NCI-H446 (cell line): ENCODE results near the gene POU2F1.
"Not testable (repeated sequence)": the region's sequence is repeated elsewhere in the genome, so short reads cannot be mapped to it uniquely, and the experiment has no call there.

ENCODE experiments used
- DNase-seq, 2 experiments: peaks; one replicate each; lab custom pipeline; 2025; lab: John Stamatoyannopoulos, UW

POU2F1 gene

DNA sequence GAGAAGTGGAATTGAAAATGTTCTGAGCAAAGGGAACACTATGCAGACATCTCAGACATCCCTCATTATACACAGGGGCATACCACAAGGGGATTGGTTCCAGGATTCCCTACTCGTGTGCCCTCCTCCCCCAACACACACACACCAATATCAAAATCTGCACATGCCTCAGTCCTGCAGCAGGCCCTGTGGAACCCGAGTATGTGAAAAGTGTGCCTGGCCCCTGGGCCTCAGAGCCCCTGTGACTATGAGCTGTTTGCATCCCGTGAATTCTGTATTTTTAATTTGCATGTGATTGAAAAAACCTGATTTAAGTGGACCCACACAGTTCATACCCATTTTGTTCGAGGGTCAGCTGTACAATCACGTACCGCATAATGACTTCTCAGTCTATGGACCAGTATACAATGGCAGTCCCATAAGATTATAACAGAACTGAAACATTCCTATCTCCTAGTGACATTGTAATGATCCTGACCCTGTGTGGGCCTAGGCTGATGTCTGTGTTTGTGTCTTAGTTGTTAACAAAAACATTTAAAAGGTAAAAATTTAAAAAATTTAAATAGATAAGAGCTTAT, 11.3 kb downstream of the POU2F1 start:
- no peak for DNase-seq

DNA sequence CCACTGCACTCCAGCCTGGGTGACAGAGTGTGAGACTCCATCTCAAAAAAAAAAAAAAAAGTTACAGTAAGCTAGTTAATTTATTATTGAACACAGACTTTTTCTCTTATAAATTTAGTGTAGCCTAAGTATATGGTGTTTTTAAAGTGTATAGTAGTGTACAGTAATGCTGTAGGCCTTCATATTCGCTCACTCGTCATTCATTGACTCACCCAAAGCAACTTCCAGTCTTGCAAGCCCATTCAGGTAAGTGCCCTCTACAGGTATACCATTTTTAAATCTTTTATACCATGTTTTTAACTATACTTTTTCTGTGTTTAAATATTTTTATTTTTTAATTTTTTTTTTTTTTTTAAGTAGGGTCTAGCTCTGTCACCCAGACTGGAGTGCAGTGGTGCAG, 12.1 kb downstream of the POU2F1 start:
- no peak for DNase-seq

DNA sequence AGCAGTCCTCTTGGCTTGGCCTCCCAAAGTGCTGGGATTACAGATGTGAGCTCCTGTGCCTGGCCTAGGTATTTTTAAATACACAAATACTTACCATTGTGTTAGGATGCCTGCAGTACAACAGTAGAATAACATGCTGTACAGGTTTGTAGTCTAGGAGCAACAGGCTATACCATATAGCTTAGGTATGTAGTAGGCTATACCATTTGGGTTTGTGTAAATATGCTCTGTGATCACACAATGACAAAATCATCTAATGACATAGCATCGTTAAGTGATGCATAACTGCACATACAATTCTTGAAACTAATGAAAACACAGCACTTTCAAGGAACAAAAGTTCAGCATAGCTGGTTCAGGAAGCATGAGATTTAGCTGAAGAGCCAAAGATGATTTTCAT, 12.7 kb downstream of the POU2F1 start:
- no peak for DNase-seq

DNA sequence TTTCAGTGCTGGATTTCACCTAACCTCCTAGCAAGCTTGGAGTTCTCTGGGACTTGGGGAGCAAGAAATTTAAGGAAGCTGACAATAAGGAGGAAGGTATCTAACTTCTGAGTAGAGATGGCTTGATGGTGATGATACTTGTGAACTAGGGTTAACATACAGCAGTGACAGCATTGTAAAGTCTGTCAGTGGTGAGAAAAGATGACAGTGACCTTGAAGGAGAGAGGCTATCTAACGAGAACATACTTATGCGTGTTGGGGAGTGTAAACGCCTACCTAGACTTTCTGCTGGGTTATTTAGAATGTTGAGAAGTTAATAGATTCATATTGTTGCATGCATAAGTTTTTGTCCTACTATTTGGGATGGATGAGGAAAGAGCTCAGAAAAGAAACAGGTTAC, 16.3 kb downstream of the POU2F1 start:
- DNase-seq: no peak

- DNase-seq: no peak
Observed at GRCh38 chr1:167238713-167239112, 18.0 kb downstream of the POU2F1 start.

DNA sequence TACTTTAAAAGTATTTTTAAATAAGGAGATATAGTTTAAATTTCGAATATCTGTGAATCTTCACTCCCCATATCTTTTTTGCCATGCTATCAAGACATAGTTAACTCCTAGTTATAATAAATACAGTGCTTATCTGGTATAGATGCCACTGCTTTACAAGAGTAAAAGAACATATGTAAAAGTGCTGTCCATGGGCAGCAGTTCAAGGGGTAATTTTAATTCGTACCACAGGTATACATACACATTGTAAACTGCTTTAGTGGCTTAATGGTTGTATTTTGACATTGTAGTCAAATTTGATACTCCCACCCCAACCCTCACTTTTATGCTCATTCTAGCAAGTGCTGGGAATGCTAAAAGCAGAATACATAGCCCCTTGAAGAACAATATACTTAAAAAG, 18.6 kb downstream of the POU2F1 start:
- no peak for DNase-seq

DNA sequence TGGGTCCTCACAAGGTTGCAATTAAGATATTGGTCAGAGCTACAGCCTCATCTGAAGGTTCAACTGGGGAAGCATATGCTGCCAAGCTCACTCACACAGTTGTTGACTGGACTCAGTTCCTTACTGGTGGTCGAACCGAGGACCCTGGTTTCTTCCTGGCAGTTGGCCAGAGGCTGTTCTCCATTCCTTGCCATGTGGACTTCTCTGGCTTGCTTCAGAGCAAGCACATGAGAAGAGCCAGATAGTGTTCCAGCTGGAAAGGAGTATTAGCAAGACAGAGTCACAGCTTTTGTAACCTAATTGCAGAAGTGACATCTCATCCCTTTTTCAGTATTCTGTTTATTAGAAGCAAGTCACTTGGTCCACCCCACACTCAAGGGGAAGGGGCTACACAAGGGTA, 23.6 kb downstream of the POU2F1 start:
- DNase-seq: no peak

GRCh38 chr1:167245168-167245567, 24.5 kb downstream of the POU2F1 start:
- DNase-seq: not testable (repeated sequence)

DNA sequence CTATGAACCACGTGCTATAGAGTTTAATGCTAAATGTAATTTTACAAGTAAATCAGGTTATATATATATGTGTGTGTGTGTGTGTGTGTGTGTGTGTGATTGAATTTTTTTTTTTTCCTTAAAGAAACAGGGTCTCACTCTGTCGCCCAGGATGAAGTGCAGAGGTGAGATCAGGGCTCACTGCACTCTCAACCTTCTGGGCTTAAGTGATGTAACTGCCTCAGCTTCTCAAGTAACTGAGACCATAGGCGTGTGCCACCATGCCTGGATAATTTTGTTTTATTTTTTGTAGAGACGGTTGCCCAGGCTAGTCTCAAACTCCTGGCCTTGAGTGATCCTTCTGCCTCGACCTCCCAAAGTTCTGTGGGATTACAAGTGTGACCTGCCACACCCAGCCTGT, 26.3 kb downstream of the POU2F1 start:
- DNase-seq: no peak

- no peak for DNase-seq
Observed at GRCh38 chr1:167247754-167248153, 27.1 kb downstream of the POU2F1 start.

- no peak for DNase-seq
Observed at GRCh38 chr1:167248707-167249642, 28.3 kb downstream of the POU2F1 start.

DNA sequence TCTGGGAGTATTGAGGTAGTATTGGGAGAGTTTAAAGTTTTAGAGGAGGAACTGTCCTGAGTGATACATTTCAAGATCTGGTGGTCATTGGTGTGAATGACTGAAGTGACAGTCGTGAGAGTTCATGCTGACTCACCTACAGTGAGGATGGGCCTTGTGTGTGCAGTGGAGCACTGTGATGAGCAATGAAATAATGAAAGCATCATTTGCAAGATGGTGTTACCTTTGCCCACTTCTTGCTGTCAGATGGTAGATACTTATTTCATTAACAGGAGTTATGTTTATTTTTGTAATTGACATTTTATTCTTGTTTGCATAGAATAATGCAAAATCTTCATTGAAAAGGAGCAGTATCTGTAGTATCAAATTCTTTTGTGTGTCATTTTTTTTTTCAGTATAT, 29.0 kb downstream of the POU2F1 start:
- DNase-seq: no peak

DNA sequence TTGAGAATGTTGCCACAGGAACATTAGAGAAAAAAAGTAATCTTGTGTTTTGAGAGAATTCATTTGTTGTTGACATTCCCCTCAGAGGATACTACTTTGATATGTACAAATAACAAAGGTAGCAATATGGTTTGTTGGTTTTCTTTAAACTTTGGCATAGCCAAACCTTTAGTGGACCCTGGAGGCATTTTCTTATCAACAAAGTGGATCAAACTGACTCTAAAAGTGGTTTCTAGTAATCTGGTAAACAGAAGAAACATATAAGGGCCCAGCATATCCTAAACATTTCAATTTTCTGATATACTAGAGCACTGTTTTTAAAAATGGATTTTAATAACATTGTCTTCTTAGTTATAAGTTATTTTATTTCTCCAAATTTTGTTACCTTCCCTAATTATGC, 29.8 kb downstream of the POU2F1 start:
- DNase-seq: no peak

- no peak for DNase-seq
Observed at GRCh38 chr1:167251472-167251871, 30.8 kb downstream of the POU2F1 start.

DNA sequence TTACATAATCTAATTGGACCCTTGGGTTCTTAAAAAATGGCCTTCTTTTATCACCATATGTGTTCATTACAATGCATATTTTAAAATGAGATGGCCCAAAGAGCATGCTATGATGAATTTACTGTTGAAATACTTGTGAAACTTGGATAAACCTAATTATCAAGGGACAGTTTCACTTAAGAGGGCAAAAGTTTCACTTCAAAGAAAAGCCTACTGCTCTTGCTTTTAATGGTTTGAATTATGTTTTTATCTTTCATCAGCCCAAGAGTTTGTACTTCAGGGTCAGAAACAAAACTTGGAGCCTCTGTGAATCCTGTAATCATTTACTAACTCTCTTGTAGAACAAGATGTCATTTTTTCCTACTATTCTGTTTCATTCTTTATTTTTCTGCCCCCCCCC, 32.3 kb downstream of the POU2F1 start:
- no peak for DNase-seq

GRCh38 chr1:167258858-167259257, 38.2 kb downstream of the POU2F1 start:
- peak in 1 of 2 experiments; percentile 25 for DNase-seq

DNA sequence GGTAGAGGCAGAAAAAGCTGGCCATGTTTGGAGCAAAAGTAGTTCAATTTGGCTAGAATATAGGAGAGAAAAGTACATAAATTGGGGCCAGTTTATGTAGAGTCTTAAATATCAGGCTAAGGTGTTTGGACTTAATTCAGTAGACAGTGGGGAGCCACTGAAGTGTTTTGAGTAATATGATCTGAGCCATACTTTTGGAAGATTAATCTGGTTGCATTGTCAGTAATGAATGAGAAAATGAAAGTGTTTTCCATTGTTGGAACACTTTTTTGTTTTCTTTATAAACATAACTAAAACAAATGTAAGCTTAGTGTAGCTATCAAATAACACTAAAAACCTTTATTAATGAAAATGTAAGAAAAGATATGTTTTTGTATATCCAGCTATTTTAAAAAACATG, 42.1 kb downstream of the POU2F1 start:
- no peak for DNase-seq

GRCh38 chr1:167263344-167263743, 42.7 kb downstream of the POU2F1 start:
- DNase-seq: no peak

GRCh38 chr1:167263819-167264464, 43.3 kb downstream of the POU2F1 start:
- no peak for DNase-seq

DNA sequence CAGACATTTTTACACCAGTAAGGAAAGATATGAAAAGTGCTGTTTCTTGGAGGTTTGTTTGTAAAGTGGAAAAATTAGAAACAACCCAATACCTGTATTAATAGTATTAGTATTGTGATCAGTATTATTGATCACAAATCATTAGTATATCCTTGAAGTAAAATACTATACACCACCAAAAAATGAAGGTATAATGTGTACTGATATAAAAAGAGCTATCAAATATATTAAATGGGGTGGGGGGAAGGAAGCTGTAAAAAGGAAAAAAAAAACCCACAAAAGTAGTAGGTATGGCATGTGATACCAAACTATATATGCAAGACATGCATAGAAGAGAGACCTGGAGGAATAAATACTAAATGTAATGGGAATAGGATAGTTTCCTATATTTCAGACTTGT, 46.3 kb downstream of the POU2F1 start:
- no peak for DNase-seq

DNA sequence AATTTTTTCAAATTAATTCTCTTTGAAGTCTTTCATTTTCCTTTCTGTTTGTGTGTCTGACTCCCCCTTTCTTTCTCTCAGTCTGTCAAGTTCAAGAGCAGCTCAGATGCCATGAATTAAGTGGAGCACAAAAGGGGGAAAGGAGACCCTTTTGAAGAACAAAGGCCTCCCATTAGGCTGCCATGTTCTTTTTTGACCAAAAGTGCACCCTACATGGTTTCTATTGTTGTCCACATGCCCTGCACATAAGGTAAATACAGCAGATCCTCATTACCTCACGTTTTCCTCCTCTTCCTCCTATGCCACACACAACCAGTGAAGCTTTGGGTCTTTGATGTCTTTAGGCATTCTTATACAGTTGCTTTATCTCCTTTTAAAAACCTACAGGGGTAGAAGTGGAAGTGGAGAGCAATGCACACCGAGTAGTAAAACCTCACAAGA, 47.7 kb downstream of the POU2F1 start:
- no peak for DNase-seq

- no peak for DNase-seq
Observed at GRCh38 chr1:167270349-167271092, 49.8 kb downstream of the POU2F1 start.
